ENCODE results near the gene RHO. TPM values are rescaled to one million over a fixed set of nuclear protein-coding genes. Genes with fewer than 3 reads are reported as not detected.
"Not testable (repeated sequence)": the region's sequence is repeated elsewhere in the genome, so short reads cannot be mapped to it uniquely, and the experiment has no call there.

Gene RHO
- total RNA-seq, 1 experiment from 2014 or later, result not detected

- DNase-seq (ENCODE audit: low spot score), result no peak
Measured at GRCh38 chr3:129543156-129543790, 14.8 kb downstream of the RHO start, which contains the start of gene H1-8. TSS of gene H1-8 (plus strand) at chr3:129543175. CDS start at chr3:129543219, 44 bp downstream.

- no peak for DNase-seq (ENCODE audit: low spot score)
Measured at GRCh38 chr3:129543999-129544398, 15.6 kb downstream of the RHO start.

- DNase-seq (ENCODE audit: low spot score), result not testable (repeated sequence)
Measured at GRCh38 chr3:129545951-129546350, 17.5 kb downstream of the RHO start.

- DNase-seq (ENCODE audit: low spot score), result no peak
Measured at GRCh38 chr3:129547241-129547640, 18.8 kb downstream of the RHO start.

GRCh38 chr3:129548104-129548965 is 19.9 kb downstream of the RHO start:
- no peak for DNase-seq (ENCODE audit: low spot score)

- DNase-seq (ENCODE audit: low spot score), result peak; percentile 80
Measured at GRCh38 chr3:129549006-129549800, 20.8 kb downstream of the RHO start.

GRCh38 chr3:129549805-129550204 is 21.4 kb downstream of the RHO start:
- DNase-seq (ENCODE audit: low spot score), result no peak

- DNase-seq (ENCODE audit: low spot score), result peak; percentile 63
Measured at GRCh38 chr3:129552287-129553050, 24.0 kb downstream of the RHO start.

GRCh38 chr3:129553171-129553570 is 24.7 kb downstream of the RHO start:
- DNase-seq (ENCODE audit: low spot score), result no peak

- no peak for DNase-seq (ENCODE audit: low spot score)
Measured at GRCh38 chr3:129553719-129554118, 25.3 kb downstream of the RHO start.

- DNase-seq (ENCODE audit: low spot score), result no peak
Measured at GRCh38 chr3:129554356-129555152, 26.1 kb downstream of the RHO start.

- no peak for DNase-seq (ENCODE audit: low spot score)
Measured at GRCh38 chr3:129555153-129555550, 26.7 kb downstream of the RHO start.

- DNase-seq (ENCODE audit: low spot score), result no peak
Measured at GRCh38 chr3:129555616-129556357, 27.3 kb downstream of the RHO start.

- DNase-seq (ENCODE audit: low spot score), result no peak
Measured at GRCh38 chr3:129556358-129556695, 27.9 kb downstream of the RHO start.

GRCh38 chr3:129556890-129557547 is 28.6 kb downstream of the RHO start:
- no peak for DNase-seq (ENCODE audit: low spot score)

GRCh38 chr3:129557548-129557894 is 29.1 kb downstream of the RHO start:
- no peak for DNase-seq (ENCODE audit: low spot score)

- peak; percentile 92 for DNase-seq (ENCODE audit: low spot score)
Measured at GRCh38 chr3:129558081-129558771, 29.8 kb downstream of the RHO start.

GRCh38 chr3:129558772-129559564 is 30.5 kb downstream of the RHO start:
- DNase-seq (ENCODE audit: low spot score), result peak; percentile 99

Measured in A172 (cell line).